ENCODE measurements around the gene WWC1. TPM values are rescaled to one million over a fixed set of nuclear protein-coding genes. Genes with fewer than 3 reads are reported as not detected.
"Not testable (repeated sequence)": the region's sequence is repeated elsewhere in the genome, so short reads cannot be mapped to it uniquely, and the experiment has no call there.

The WWC1 gene
- total RNA-seq, 1 donor, result 0.10 TPM

- no peaks in the 10 kb centered on the region for H3K9me3 ChIP-seq (ENCODE audit: low read depth, low read length)
- H3K4me3 ChIP-seq (ENCODE audit: low read length), result no peak overlapping the region
- no peaks in the 10 kb centered on the region for H3K4me1 ChIP-seq (ENCODE audit: insufficient read depth, low read length)
- H3K27me3 ChIP-seq (ENCODE audit: insufficient read depth, low read length), result no peaks in the 10 kb centered on the region
These were observed 135.4 kb downstream of the WWC1 start for GRCh38 chr5:168426864-168427172.

DNA sequence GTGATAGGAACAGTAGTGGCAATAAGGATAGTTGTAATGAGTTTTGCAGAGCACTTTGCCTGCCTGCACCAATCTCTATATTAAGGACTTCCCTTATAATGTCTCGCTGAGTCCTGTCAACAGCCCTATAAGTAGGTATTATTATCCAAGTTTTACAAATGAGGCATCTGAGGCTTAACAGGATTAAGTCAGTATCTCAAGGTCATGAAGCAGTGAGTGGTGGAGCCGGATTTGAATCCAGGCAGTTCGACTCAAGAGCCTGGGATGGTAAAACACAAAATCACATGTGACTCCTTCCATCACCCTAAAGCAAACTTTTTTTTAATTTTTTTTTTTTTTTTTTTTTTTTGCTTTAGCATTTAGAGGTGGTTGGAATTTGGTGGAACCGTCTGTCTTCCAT lies 135.8 kb downstream of the WWC1 start:
- Histone ChIP-seq H3K27me3 (ENCODE audit: insufficient read depth, low read length) (no peaks in the 10 kb centered on the region), H3K4me3 (ENCODE audit: low read length) (no peak overlapping the region), H3K4me1 (ENCODE audit: insufficient read depth, low read length) (no peaks in the 10 kb centered on the region), H3K9me3 (ENCODE audit: low read depth, low read length) (no peaks in the 10 kb centered on the region)

DNA sequence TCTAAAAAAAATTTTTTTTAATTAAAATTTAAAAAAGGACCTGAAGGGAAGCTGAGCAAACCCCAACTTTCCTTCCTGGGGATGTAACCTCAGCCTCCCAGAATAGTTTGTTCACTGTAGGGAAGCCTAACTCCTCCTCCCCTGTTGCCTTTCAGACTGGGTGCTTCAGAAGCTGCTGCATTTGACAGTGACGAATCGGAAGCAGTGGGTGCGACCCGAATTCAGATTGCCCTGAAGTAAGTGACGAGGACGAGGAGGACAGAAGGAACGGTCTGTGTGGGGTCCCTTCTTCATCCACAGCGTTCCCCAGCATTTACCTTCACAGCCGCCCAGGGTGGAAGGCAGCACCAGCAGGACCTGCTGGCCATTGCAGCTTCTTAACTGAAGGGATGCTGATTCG lies 137.1 kb downstream of the WWC1 start:
- Histone ChIP-seq H3K27me3 (ENCODE audit: insufficient read depth, low read length) (no peaks in the 10 kb centered on the region), H3K9me3 (ENCODE audit: low read depth, low read length) (no peaks in the 10 kb centered on the region), H3K4me1 (ENCODE audit: insufficient read depth, low read length) (no peaks in the 10 kb centered on the region), H3K4me3 (ENCODE audit: low read length) (no peak overlapping the region)

- no peaks in the 10 kb centered on the region for H3K27me3 ChIP-seq (ENCODE audit: insufficient read depth, low read length)
- H3K4me1 ChIP-seq (ENCODE audit: insufficient read depth, low read length), result no peaks in the 10 kb centered on the region
- H3K9me3 ChIP-seq (ENCODE audit: low read depth, low read length), result no peaks in the 10 kb centered on the region
- no peak overlapping the region for H3K4me3 ChIP-seq (ENCODE audit: low read length)
These were observed 138.9 kb downstream of the WWC1 start for GRCh38 chr5:168430296-168430695.

DNA sequence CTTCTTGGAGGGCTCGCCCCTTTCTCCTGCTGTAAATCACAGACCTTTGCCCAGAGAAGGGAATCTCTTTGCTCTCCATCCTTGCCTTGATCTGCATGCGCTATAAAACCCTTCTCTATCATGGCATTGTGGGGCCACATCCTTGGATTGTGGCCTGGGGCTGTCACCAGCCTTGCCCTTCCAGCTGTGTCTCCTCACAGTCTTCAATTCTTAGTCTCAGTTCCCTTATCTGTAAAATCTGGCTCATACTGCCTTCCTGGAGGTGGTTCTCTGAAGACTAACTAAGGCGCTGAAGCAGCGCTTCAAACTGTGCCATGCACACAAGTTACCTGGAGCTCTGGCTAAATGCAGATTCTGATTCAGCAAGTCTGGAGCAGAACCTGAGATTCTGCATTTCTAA lies 141.5 kb downstream of the WWC1 start:
- H3K27me3 ChIP-seq (ENCODE audit: insufficient read depth, low read length), result no peaks in the 10 kb centered on the region

DNA sequence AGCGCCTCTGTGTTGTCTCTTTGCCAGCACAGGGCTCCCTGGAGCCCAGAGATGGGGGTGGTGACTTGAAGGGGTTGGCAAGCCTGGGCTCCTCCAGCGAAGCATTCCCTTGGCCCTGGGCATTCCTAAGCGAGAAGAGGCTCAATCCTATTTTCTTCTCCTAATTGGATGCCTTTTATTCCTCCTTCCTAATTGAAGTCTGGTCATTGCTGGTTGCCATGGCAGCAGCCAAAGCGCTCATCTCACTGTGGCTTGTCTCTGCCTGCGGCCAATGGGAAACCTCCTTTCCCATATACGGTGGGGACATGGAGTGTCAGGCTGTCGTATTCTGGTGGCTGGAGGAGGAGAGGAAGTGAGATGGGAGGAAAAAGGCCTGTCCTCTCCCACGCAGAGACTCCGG lies 142.6 kb downstream of the WWC1 start:
- Histone ChIP-seq H3K4me3 (ENCODE audit: low read length) (no peak overlapping the region), H3K27me3 (ENCODE audit: insufficient read depth, low read length) (no peaks in the 10 kb centered on the region), H3K4me1 (ENCODE audit: insufficient read depth, low read length) (no peaks in the 10 kb centered on the region), H3K9me3 (ENCODE audit: low read depth, low read length) (no peaks in the 10 kb centered on the region)

More for the DNA sequence above, 141.5 kb downstream of the WWC1 start:
- H3K4me3 ChIP-seq (ENCODE audit: low read length), result no peak overlapping the region
- no peaks in the 10 kb centered on the region for H3K9me3 ChIP-seq (ENCODE audit: low read depth, low read length)
- no peaks in the 10 kb centered on the region for H3K4me1 ChIP-seq (ENCODE audit: insufficient read depth, low read length)

DNA sequence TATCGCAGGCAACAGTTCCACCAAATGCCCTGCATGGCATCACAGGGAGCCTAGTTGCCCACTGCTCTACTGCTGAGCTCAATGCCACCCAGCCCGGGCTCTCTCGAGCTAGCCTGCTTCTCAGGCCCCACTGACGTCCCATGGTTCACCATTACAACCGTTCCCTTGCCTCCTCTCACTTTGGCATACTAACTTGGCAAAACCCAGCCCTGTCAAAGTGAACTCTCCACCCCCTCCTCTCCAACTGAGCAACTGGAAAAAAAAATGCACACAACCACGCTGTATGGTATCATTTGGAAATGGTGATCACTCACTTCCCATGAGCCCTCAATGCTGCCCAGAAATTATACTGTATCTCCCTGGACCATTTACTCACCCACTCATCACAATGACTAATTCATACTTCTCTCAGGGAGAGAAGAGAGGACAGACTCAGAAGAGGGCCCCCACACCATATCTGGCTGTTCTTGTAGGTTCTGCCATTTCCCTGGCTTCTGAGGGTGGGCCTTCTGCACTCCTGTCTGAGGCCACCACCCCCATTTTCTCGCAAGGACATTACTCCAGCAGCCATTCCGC lies 143.4 kb downstream of the WWC1 start:
- H3K9me3 ChIP-seq (ENCODE audit: low read depth, low read length), result no peaks in the 10 kb centered on the region
- H3K4me3 ChIP-seq (ENCODE audit: low read length), result no peak overlapping the region
- no peaks in the 10 kb centered on the region for H3K27me3 ChIP-seq (ENCODE audit: insufficient read depth, low read length)
- no peaks in the 10 kb centered on the region for H3K4me1 ChIP-seq (ENCODE audit: insufficient read depth, low read length)

- H3K9me3 ChIP-seq (ENCODE audit: low read depth, low read length); H3K4me3 ChIP-seq (ENCODE audit: low read length); H3K27me3 ChIP-seq (ENCODE audit: insufficient read depth, low read length); H3K4me1 ChIP-seq (ENCODE audit: insufficient read depth, low read length): not testable (repeated sequence)
These were observed 143.9 kb downstream of the WWC1 start for GRCh38 chr5:168435340-168435739.

GRCh38 chr5:168438349-168438748 lies 146.9 kb downstream of the WWC1 start:
- no peak overlapping the region for H3K4me3 ChIP-seq (ENCODE audit: low read length)
- no peaks in the 10 kb centered on the region for H3K9me3 ChIP-seq (ENCODE audit: low read depth, low read length)
- H3K4me1 ChIP-seq (ENCODE audit: insufficient read depth, low read length), result no peaks in the 10 kb centered on the region
- H3K27me3 ChIP-seq (ENCODE audit: insufficient read depth, low read length), result no peaks in the 10 kb centered on the region

DNA sequence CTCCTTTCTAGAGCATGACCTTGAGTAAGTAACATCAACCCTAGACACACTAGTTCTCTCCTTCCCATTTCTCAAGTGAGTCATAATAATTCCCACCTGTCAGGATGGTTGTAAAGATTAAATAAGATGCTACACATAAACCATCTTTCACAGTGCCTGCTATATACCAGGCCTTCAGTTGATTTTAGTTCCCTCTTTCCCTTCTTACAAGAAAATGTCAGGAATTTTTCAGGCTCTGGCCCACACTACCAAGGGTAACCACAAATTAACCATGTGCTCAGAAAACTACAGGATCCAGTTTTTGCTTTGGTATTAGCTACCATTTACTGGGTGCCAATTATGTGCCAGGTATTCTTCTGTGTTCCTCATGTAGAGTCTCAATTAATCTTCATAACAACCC lies 152.1 kb downstream of the WWC1 start:
- H3K27me3 ChIP-seq (ENCODE audit: insufficient read depth, low read length), result no peaks in the 10 kb centered on the region
- H3K4me1 ChIP-seq (ENCODE audit: insufficient read depth, low read length), result no peaks in the 10 kb centered on the region
- H3K4me3 ChIP-seq (ENCODE audit: low read length), result no peak overlapping the region
- no peaks in the 10 kb centered on the region for H3K9me3 ChIP-seq (ENCODE audit: low read depth, low read length)

GRCh38 chr5:168443950-168444700 lies 152.7 kb downstream of the WWC1 start:
- no peak overlapping the region for H3K4me3 ChIP-seq (ENCODE audit: low read length)
- H3K4me1 ChIP-seq (ENCODE audit: insufficient read depth, low read length), result no peaks in the 10 kb centered on the region
- H3K27me3 ChIP-seq (ENCODE audit: insufficient read depth, low read length), result no peaks in the 10 kb centered on the region
- no peaks in the 10 kb centered on the region for H3K9me3 ChIP-seq (ENCODE audit: low read depth, low read length)

GRCh38 chr5:168446983-168447619 lies 155.7 kb downstream of the WWC1 start:
- H3K27me3 ChIP-seq (ENCODE audit: insufficient read depth, low read length), result no peaks in the 10 kb centered on the region
- no peaks in the 10 kb centered on the region for H3K9me3 ChIP-seq (ENCODE audit: low read depth, low read length)
- no peaks in the 10 kb centered on the region for H3K4me1 ChIP-seq (ENCODE audit: insufficient read depth, low read length)
- H3K4me3 ChIP-seq (ENCODE audit: low read length), result no peak overlapping the region

- H3K4me1 ChIP-seq (ENCODE audit: insufficient read depth, low read length), result no peaks in the 10 kb centered on the region
- no peaks in the 10 kb centered on the region for H3K27me3 ChIP-seq (ENCODE audit: insufficient read depth, low read length)
- no peak overlapping the region for H3K4me3 ChIP-seq (ENCODE audit: low read length)
- no peaks in the 10 kb centered on the region for H3K9me3 ChIP-seq (ENCODE audit: low read depth, low read length)
These were observed 156.4 kb downstream of the WWC1 start for GRCh38 chr5:168447808-168448207.

- H3K4me3 ChIP-seq (ENCODE audit: low read length), result no peak overlapping the region
- H3K9me3 ChIP-seq (ENCODE audit: low read depth, low read length), result no peaks in the 10 kb centered on the region
- H3K4me1 ChIP-seq (ENCODE audit: insufficient read depth, low read length), result no peaks in the 10 kb centered on the region
- H3K27me3 ChIP-seq (ENCODE audit: insufficient read depth, low read length), result no peaks in the 10 kb centered on the region
These were observed 157.7 kb downstream of the WWC1 start for GRCh38 chr5:168449166-168449565.

DNA sequence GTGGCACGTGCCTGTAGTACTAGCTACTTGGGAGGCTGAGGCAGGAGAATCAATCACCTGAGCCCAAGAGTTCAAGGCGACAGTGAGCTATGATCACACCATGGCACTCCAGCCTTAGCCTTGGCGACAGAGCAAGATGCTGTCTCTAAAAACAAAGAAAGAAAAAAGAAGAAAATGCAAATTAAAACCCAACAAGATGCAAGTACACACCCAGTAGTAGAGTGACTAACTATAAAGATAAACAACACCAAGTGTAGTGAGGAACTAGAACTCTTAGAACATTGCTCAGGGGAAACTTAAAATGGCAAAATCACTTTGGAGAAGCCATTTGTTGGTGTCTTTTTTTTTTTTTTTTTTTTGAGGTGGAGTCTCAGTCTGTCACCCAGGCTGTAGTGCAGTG lies 160.1 kb downstream of the WWC1 start:
- H3K4me1 ChIP-seq (ENCODE audit: insufficient read depth, low read length), result no peaks in the 10 kb centered on the region
- H3K9me3 ChIP-seq (ENCODE audit: low read depth, low read length), result no peaks in the 10 kb centered on the region
- no peaks in the 10 kb centered on the region for H3K27me3 ChIP-seq (ENCODE audit: insufficient read depth, low read length)
- H3K4me3 ChIP-seq (ENCODE audit: low read length), result no peak overlapping the region

GRCh38 chr5:168455201-168455600 lies 163.8 kb downstream of the WWC1 start:
- H3K27me3 ChIP-seq (ENCODE audit: insufficient read depth, low read length), result no peaks in the 10 kb centered on the region
- H3K4me1 ChIP-seq (ENCODE audit: insufficient read depth, low read length), result no peaks in the 10 kb centered on the region
- H3K9me3 ChIP-seq (ENCODE audit: low read depth, low read length), result no peaks in the 10 kb centered on the region
- no peak overlapping the region for H3K4me3 ChIP-seq (ENCODE audit: low read length)

Measured in mononuclear cell (primary cell).